ENCODE data around the gene SMAD6. TPM values are rescaled to one million over a fixed set of nuclear protein-coding genes. Genes with fewer than 3 reads are reported as not detected.
A peak's percentile ranks its signal among the peaks of the same experiment; 100 is the strongest.

The SMAD6 gene
- total and polyA plus RNA-seq, 2 of the 4 experiments (the other 2 are of a cell fraction): 4.8 to 8.5 TPM

DNA sequence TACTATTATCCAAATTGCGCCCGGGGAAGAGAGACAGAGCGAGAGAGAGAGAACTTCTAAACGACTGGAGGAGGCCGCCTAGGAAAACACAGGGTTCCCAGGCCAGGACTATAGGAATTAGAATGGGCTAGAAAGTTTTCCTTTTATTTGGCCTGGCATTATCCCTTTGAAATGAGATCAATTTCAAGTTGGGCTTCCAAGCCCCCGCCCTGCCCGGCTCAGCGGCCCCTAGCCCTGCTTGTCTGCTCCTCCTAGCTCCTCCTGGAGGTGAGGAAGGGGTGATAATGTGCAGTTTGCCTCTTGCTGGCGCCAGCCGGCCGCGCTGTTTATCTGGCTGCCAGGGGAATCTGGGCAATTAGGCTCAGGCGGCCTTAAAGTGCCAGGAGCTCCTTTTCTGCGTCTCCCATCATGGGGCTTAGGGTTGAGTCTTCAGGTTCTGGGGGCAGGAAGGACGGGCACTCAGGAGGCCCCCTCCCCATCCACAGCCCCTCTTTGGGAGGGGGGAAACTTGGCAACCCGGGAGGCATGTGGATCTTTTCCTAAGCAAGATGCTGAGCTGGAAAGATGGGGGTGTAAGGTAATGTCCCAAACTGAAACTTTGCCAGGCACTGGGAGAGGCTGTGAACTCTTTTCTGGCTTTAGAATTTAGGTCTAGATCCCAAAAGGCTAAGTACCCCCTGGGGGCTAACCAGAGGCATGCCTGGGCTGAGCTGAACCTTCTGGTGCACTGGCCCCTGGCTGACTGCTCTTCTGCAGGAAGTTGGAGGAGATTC, 5.5 kb downstream of the SMAD6 start:
- POLR2A ChIA-PET (ENCODE audit: unreplicated experiment): interaction anchor here (0.6 to 1.2 kb wide), 2 partner anchors 13 to 103 kb away, joined by 3 read pairs; no protein-coding TSS in a partner anchor
- in situ Hi-C loops (cut with MboI; ENCODE audit: low sequenced_read_pairs): loop anchor here (5.0 to 25.0 kb wide), 2 partner anchors 65 to 130 kb away; no protein-coding TSS in a partner anchor
- peak; percentile 15; the same call in 1 of the 2 replicates for TF ChIP-seq RAD21 (IDR thresholded peaks at IDR 0.05; ENCODE audit: low read length)
- TF ChIP-seq MXI1 (IDR thresholded peaks at IDR 0.05; ENCODE audit: borderline replicate concordance, low read depth, low read length): no peak
- TF ChIP-seq RCOR1 (IDR thresholded peaks at IDR 0.05; ENCODE audit: insufficient replicate concordance, low read length): no peak
- peak; percentile 4; the same call in 1 of the 2 replicates for TF ChIP-seq SMC3 (IDR thresholded peaks at IDR 0.05; ENCODE audit: low read depth, low read length)
- TF ChIP-seq, protein P1, sequence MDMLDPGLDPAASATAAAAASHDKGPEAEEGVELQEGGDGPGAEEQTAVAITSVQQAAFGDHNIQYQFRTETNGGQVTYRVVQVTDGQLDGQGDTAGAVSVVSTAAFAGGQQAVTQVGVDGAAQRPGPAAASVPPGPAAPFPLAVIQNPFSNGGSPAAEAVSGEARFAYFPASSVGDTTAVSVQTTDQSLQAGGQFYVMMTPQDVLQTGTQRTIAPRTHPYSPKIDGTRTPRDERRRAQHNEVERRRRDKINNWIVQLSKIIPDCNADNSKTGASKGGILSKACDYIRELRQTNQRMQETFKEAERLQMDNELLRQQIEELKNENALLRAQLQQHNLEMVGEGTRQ (IDR thresholded peaks at IDR 0.05; ENCODE audit: low read depth, low read length): no peak
- TF ChIP-seq CEBPB (IDR thresholded peaks at IDR 0.05; ENCODE audit: low read depth, low read length): no peak
- TF ChIP-seq POLR2A (IDR thresholded peaks at IDR 0.05; ENCODE audit: low read depth, low read length): no peak
- TF ChIP-seq RFX5 (IDR thresholded peaks at IDR 0.05; ENCODE audit: low read depth, low read length): no peak
- no peak for TF ChIP-seq MAFK (IDR thresholded peaks at IDR 0.05; ENCODE audit: low read depth, low read length)
- TF ChIP-seq MAZ (IDR thresholded peaks at IDR 0.05; ENCODE audit: borderline replicate concordance, low read depth, low read length): no peak
- TF ChIP-seq FOS (IDR thresholded peaks at IDR 0.05; ENCODE audit: low read depth, low read length): no peak
- TF ChIP-seq NFE2L2 (IDR thresholded peaks at IDR 0.05; ENCODE audit: low read depth, low read length): no peak
- TF ChIP-seq, protein P2, sequence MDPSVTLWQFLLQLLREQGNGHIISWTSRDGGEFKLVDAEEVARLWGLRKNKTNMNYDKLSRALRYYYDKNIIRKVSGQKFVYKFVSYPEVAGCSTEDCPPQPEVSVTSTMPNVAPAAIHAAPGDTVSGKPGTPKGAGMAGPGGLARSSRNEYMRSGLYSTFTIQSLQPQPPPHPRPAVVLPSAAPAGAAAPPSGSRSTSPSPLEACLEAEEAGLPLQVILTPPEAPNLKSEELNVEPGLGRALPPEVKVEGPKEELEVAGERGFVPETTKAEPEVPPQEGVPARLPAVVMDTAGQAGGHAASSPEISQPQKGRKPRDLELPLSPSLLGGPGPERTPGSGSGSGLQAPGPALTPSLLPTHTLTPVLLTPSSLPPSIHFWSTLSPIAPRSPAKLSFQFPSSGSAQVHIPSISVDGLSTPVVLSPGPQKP (IDR thresholded peaks at IDR 0.05; ENCODE audit: borderline replicate concordance, low read depth, low read length): no peak
- TF ChIP-seq CHD1 (IDR thresholded peaks at IDR 0.05; ENCODE audit: low read depth, low read length): no peak
- TF ChIP-seq BHLHE40 (IDR thresholded peaks at IDR 0.05; ENCODE audit: low read depth, low read length): no peak

More for the DNA sequence above, 5.5 kb downstream of the SMAD6 start:
- Histone ChIP-seq H3K14ac (replicated peaks; ENCODE audit: low read depth, low read length) (peak overlapping the region; percentile 32; the same call in 1 of the 2 replicates), H2AK5ac (ENCODE audit: low read depth, low read length) (no peak overlapping the region), H3K18ac (ENCODE audit: low read depth, low read length) (no peak overlapping the region), H4K5ac (ENCODE audit: low read depth, low read length) (peak overlapping the region; percentile 60; the same call in 1 of the 2 replicates), H2BK15ac (ENCODE audit: low read depth, low read length) (no peak overlapping the region; the same call in 2 of the 3 replicates), H3K56ac (ENCODE audit: extremely low read depth, insufficient read depth, low read length) (no peak overlapping the region), H3K4me1 (ENCODE audit: control insufficient read depth, insufficient read depth, low read length) (peaks cover 34% of the 10 kb centered on the region), H2BK20ac (ENCODE audit: low read depth, low read length) (no peak overlapping the region; the same call in 1 of the 2 replicates), H3K9me1 (ENCODE audit: insufficient read depth, low read length) (peaks cover 30% of the 10 kb centered on the region), H3K9ac (ENCODE audit: low read depth, low read length) (no peak overlapping the region), H3K79me1 (ENCODE audit: low read depth in 1 of 2, low read length in 2 of 2) (peaks cover 21 to 83% of the 10 kb centered on the region in 2 experiments), H3K27me3 (ENCODE audit: control insufficient read depth, insufficient read depth, low read length) (no peaks in the 10 kb centered on the region), H2BK5ac (ENCODE audit: low read depth, low read length, poor library complexity, severe bottlenecking) (peak overlapping the region; percentile 12), H4K8ac (ENCODE audit: low read depth in 2 of 2, low read length in 2 of 2) (peak overlapping the region in 1 of 2 experiments; percentile 27; a peak in 1 of 4 replicates), H3K4me3 (ENCODE audit: insufficient read depth, low read depth, low read length) (no peak overlapping the region), H2AFZ (replicated peaks; ENCODE audit: low read length, poor library complexity) (peak overlapping the region; percentile 68), H3K23ac (ENCODE audit: low read depth, low read length) (0 out of 2 replicates have a peak overlapping the region, but pooled peaks have one; percentile 3), H3K9me3 (ENCODE audit: control insufficient read depth, insufficient read depth, low read length) (no peaks in the 10 kb centered on the region), H3K36me3 (ENCODE audit: control insufficient read depth, insufficient read depth, low read length) (peaks cover 4% of the 10 kb centered on the region), H3K4me2 (ENCODE audit: low read depth, low read length) (peak overlapping the region; percentile 77), H4K20me1 (ENCODE audit: insufficient read depth, low read length) (peaks cover 39% of the 10 kb centered on the region), H4K91ac (ENCODE audit: insufficient read depth, low read depth, low read length) (peak overlapping the region; percentile 42; the same call in 1 of the 2 replicates), H3K27ac (ENCODE audit: insufficient read depth, low read length) (peak overlapping the region; percentile 30), H2BK120ac (ENCODE audit: low read depth, low read length) (peak overlapping the region; percentile 18), H3K4ac (ENCODE audit: low read depth, low read length) (peak overlapping the region; percentile 28; the same call in 1 of the 2 replicates), H2AK9ac (replicated peaks; ENCODE audit: low read depth, low read length, poor library complexity) (peak overlapping the region; percentile 60)
- BruUV-seq (replicated peaks): no TSS peak
- WGBS, 2 experiments (ENCODE audit: extremely low coverage in 2 of 2, insufficient read length in 1 of 2): 0% methylated on average over 1 of the region's 16 CpGs; no CpG with 5 or more reads in 1 of the 2 experiments
- ATAC-seq (ENCODE audit: low read depth) (peak; percentile 36), DNase-seq (peak; percentile 43)
- intact Hi-C loops (cut with micrococcal nuclease): loop anchor here (2.0 to 10.0 kb wide), 3 partner anchors 80 to 203 kb away; partner anchors contain the start of genes RPL4 and ZWILCH
- dilution Hi-C loops (cut with HindIII; ENCODE audit: low sequenced_read_pairs, unreplicated experiment): no loop called here
- CTCF ChIA-PET: interaction anchor here (0.6 to 2.4 kb wide), 4 partner anchors 65 to 144 kb away, joined by 3 to 8 read pairs (median 6); no protein-coding TSS in a partner anchor

Data from IMR-90 (cell line).